Lung microvascular endothelial cell (primary cell): Measurements from ENCODE around the gene FER. TPM values are rescaled to one million over a fixed set of nuclear protein-coding genes. Genes with fewer than 3 reads are reported as not detected.

Experiments
- DNase-seq, 2 donors: peaks; one replicate each; pipeline versions ENCODE4 v3.0.0 to v3.0.0-alpha.2; 2010; ENCODE audit warnings: low read depth in 2 of 2
- total RNA-seq: library from RNA; depleted of rRNA; stranded (reverse); fragments of >200 nt; gene quantifications from 2 replicates; pipeline ENCODE4 v1.2.1, GENCODE V29; 2014

FER gene
- total RNA-seq, 1 donor from 2014 or later = 18.3 TPM

DNA sequence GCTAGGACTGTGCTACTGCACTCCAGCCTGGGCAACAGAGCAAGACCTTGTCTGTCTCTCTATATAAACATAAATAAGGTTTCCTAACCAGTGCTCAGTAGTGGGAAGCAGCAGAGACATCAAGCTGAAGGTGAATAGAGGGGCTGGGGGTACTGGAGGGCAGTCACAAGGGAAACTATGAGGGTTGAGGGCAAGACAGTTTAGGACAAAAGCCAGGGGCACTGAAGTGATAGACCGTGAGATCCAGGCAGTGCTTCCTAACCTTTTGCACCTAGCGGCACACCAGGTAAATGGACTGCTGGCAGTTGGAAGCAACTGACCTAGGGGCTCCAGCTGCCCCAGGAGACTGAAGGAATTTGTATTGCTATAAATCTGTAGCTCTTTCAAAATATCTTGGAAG, 483.6 kb downstream of the FER start:
- DNase-seq = no peak

DNA sequence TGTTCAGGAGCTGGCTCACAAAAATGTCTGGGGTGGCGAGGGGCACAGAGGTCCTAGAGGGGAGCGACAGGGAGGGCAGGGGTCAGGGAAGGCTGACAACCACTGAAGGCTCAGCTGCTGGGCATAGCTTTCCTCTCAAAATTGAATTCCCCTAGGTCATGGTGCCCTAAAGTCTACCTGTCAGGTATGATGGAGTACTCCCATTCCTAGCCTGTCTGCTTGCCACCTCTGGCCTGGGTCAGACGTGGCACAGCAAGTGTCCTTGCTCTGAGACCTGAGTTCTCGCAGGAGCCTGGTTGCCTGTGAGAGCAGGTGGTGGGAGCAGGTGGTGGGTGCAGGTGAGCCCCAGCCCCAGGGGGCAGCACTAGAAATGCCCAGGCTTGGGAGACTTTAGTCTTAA, 486.7 kb downstream of the FER start:
- no peak for DNase-seq

GRCh38 chr5:109239456-109239855, 491.8 kb downstream of the FER start:
- no peak for DNase-seq

DNA sequence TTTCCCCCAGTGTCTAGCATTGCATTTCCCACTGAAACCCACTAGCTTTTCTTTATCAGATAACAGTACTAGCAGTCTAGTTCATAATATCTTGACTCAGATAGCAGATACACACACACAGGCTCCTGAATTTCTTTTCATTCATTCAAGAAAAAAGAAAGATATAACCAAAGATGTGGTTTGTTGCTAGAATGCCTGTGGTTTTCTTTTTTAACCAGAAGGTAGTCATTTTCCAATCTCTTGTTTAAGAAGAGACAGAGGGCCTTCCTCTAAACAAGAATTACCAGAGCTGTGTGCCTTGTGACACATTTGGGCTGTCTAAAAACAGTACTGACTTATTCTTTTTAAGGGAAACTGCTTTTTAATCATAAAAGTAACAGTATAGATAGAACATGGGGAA, 494.8 kb downstream of the FER start:
- DNase-seq = no peak

GRCh38 chr5:109246395-109246794, 498.7 kb downstream of the FER start:
- DNase-seq = no peak
